Measurements from ENCODE around the gene DND1. TPM values are rescaled to one million over a fixed set of nuclear protein-coding genes. Genes with fewer than 3 reads are reported as not detected.
A peak's percentile ranks its signal among the peaks of the same experiment; 100 is the strongest.
"Not testable (repeated sequence)": the region's sequence is repeated elsewhere in the genome, so short reads cannot be mapped to it uniquely, and the experiment has no call there.

The DND1 gene
- total and polyA plus RNA-seq, 10 donors = 1.2 to 4.7 (median 2.3) TPM

GRCh38 chr5:140641716-140642115 is 31.7 kb downstream of the DND1 start:
- peaks cover 24 to 79% (median 48%) of the 10 kb centered on the region in 6 donors for H3K4me1 ChIP-seq
- WGBS, 5 donors = 87 to 96% (median 95%) methylated on average over 8 of the region's 8 CpGs
- H3K4me3 ChIP-seq = no peak overlapping the region
- H3K36me3 ChIP-seq = peaks cover 0 to 51% (median 33%) of the 10 kb centered on the region in 6 donors
- no peaks in the 10 kb centered on the region for H3K27me3 ChIP-seq (replicated peaks in 1 of 7)
- TF ChIP-seq POLR2AphosphoS5 (IDR thresholded peaks at IDR 0.05) = no peak
- TF ChIP-seq POLR2A (IDR thresholded peaks at IDR 0.05) = no peak
- TF ChIP-seq, protein P1, sequence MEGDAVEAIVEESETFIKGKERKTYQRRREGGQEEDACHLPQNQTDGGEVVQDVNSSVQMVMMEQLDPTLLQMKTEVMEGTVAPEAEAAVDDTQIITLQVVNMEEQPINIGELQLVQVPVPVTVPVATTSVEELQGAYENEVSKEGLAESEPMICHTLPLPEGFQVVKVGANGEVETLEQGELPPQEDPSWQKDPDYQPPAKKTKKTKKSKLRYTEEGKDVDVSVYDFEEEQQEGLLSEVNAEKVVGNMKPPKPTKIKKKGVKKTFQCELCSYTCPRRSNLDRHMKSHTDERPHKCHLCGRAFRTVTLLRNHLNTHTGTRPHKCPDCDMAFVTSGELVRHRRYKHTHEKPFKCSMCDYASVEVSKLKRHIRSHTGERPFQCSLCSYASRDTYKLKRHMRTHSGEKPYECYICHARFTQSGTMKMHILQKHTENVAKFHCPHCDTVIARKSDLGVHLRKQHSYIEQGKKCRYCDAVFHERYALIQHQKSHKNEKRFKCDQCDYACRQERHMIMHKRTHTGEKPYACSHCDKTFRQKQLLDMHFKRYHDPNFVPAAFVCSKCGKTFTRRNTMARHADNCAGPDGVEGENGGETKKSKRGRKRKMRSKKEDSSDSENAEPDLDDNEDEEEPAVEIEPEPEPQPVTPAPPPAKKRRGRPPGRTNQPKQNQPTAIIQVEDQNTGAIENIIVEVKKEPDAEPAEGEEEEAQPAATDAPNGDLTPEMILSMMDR (IDR thresholded peaks at IDR 0.05 in 8 of 11, conservative IDR thresholded peaks at IDR 0.05 in 3 of 11) = no peak
- no peak for DNase-seq
- intact Hi-C loops (cut with DNase I; ENCODE audit: low total_unique reads) = no loop called here
- no peaks in the 10 kb centered on the region for H3K9me3 ChIP-seq
- H3K27ac ChIP-seq = no peak overlapping the region

DNA sequence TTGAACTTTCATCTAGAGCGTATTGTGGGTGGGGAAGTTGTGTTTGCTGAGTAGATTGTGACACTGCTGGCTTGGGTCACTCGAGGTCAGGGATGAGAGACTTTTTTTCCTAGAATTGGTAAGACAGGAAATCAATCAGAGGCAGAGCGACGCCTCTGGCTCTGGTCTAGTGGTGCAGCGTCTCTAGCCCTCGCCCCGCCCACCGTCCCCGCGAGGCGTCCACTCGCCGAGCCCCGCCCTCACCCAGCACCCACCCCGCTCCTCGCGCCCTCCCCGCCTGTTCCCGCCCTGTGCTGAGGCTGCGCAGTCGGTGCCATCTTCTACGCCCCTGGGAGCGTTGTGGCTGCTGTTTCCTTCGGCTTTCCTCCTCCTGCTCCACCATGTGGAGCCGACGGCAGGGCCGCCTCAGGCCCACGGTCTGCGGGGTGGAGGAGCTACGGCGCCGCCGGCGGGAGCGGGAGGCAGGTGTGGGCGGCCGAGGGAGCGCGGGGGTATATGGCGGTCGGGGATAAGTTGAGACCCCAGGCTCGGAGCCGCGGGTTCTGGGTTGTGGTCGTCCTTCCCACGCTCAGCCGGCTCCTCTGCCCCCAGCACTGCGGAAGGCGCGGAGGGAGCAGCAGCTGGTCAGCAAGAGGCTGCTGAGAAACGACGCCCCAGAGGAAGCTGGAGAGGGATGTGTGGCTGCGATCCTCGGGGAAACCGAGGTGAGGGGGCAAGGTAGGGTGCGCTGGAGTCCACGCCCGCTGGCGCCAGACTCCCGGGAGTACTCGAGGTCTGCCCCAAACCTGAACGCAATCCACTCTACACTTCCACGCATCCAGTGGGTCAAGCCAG is 34.0 kb downstream of the DND1 start, which contains the start of gene TMCO6:
TSS of gene TMCO6 (plus strand) at position 304 of the 834 bp plus-strand sequence. CDS start at position 381, 77 bp downstream.
- H3K4me3 ChIP-seq = peak within 1 kb of the TSS; percentile 49 to 83 (median 72)
- TF ChIP-seq POLR2A (IDR thresholded peaks at IDR 0.05) (peak in 2 of 3 donors; percentile 42 to 52), POLR2AphosphoS5 (IDR thresholded peaks at IDR 0.05) (peak; percentile 95 to 96 (median 96))
- TF ChIP-seq, protein P1 (IDR thresholded peaks at IDR 0.05 in 8 of 11, conservative IDR thresholded peaks at IDR 0.05 in 3 of 11) = peak; percentile 37 to 94 (median 88)
- intact Hi-C loops (cut with DNase I; ENCODE audit: low total_unique reads) = loop anchor here (5.0 kb wide), 1 partner anchor 72 kb away; no protein-coding TSS in a partner anchor
- WGBS, 5 donors = 0 to 1% (median 1%) methylated on average over 57 to 63 of the region's 63 CpGs
- peaks cover 9 to 63% (median 37%) of the 10 kb centered on the region in 6 donors for H3K4me1 ChIP-seq
- DNase-seq = peak; percentile 100
- peaks cover 0 to 31% (median 22%) of the 10 kb centered on the region in 6 donors for H3K36me3 ChIP-seq
- no peaks in the 10 kb centered on the region for H3K27me3 ChIP-seq (replicated peaks in 1 of 7)
- peak within 1 kb of the TSS; percentile 78 to 98 (median 94) for H3K27ac ChIP-seq
- H3K9me3 ChIP-seq = no peaks in the 10 kb centered on the region

- 11 to 23% (median 14%) methylated on average over 6 to 9 of the region's 9 CpGs for WGBS, 5 donors
- intact Hi-C loops (cut with DNase I; ENCODE audit: low total_unique reads) = loop anchor here (5.0 kb wide), 1 partner anchor 72 kb away; no protein-coding TSS in a partner anchor
- H3K9me3 ChIP-seq = not testable (repeated sequence)
Observed at GRCh38 chr5:140638898-140639147, 34.6 kb downstream of the DND1 start.

GRCh38 chr5:140637371-140638100 is 35.8 kb downstream of the DND1 start:
- no peak for TF ChIP-seq POLR2A (IDR thresholded peaks at IDR 0.05)
- TF ChIP-seq, protein P1 (IDR thresholded peaks at IDR 0.05 in 8 of 11, conservative IDR thresholded peaks at IDR 0.05 in 3 of 11) = no peak
- no peak for TF ChIP-seq POLR2AphosphoS5 (IDR thresholded peaks at IDR 0.05)
- intact Hi-C loops (cut with DNase I; ENCODE audit: low total_unique reads) = loop anchor here (5.0 kb wide), 1 partner anchor 70 kb away; no protein-coding TSS in a partner anchor
- H3K9me3 ChIP-seq = no peaks in the 10 kb centered on the region
- no peak overlapping the region for H3K4me3 ChIP-seq
- no peak for DNase-seq
- no peaks in the 10 kb centered on the region for H3K27me3 ChIP-seq (replicated peaks in 1 of 7)
- peak overlapping the region in 1 of 8 donors; percentile 98 for H3K27ac ChIP-seq
- WGBS, 5 donors = 75 to 89% (median 83%) methylated on average over 10 of the region's 10 CpGs
- H3K4me1 ChIP-seq = peaks cover 9 to 73% (median 52%) of the 10 kb centered on the region in 6 donors
- peaks cover 0 to 12% (median 6%) of the 10 kb centered on the region in 6 donors for H3K36me3 ChIP-seq

More at GRCh38 chr5:140638898-140639147, 34.6 kb downstream of the DND1 start:
- not testable (repeated sequence) for H3K27me3 ChIP-seq (replicated peaks in 1 of 7); DNase-seq
- Histone ChIP-seq H3K4me1 (peaks cover 9 to 63% (median 42%) of the 10 kb centered on the region in 6 donors), H3K27ac (peak overlapping the region; percentile 78 to 98 (median 94)), H3K4me3 (peak overlapping the region; percentile 25 to 83 (median 72)), H3K36me3 (peaks cover 0 to 25% (median 17%) of the 10 kb centered on the region in 6 donors)
